ENCODE data around the gene ATP8A2.

Gene ATP8A2

DNA sequence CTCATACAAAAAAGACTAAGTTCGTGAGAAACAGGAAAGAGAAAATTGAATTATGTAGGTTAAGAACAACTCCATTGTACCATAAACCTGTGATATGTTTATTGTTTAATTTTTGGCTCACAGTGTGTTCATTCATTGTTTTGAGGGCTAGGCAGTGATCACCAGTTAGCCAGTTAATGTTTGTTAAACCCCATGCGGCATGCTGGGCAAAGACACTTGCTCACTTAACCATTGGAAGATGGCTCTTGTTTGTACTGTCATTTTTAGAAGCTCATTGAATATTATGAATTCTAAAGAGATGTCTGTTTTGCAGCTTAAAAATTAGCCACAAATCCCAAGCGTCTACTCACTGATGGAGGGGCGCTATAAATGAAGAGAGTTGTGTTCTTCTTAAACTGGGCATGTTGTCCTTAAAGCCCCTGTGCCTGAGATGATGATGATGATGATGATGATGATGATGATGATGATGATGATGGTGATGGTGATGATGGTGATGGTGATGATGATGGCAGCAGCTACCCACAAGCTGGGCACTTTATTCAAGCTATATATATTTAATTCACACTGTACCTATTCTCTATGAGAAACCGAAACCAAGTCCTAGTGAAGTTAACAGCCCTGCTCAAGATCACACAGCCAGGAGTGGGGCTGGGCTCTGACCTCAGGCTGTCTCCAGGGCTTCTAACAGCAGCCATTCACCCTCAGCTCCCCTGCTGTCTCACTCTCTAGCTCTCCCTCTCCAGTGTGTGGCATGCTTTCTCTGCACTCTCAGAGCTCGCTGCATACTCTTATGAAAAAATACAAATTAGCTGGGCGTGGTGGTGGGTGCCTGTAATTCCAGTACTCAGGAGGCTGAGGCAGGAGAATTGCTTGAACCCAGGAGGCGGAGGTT lies 510.9 kb downstream of the ATP8A2 start:
- DNase-seq (ENCODE audit: low spot score): no peak

DNA sequence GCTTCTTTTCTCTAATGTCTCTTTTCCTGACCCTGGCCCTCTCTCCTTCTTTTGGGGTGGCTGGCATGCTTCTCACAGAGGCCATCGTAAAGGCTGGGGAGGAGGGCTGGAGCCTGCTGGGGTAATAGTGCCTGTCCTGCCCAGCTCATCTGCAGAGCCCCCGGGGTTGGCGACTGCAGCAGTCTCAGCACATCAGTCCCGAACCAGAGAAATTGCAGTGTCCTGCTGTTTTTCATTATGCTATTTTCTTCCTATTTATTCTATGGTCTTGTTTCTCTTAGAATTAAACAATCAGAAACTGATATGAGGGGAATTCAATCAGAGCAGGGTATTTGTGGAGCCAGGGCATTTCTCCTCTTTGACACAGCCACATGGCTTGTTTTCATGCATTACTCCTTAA lies 513.6 kb downstream of the ATP8A2 start:
- DNase-seq (ENCODE audit: low spot score): no peak

GRCh38 chr13:25886438-25887214 lies 514.9 kb downstream of the ATP8A2 start:
- no peak for DNase-seq (ENCODE audit: low spot score)

GRCh38 chr13:25887962-25888655 lies 516.3 kb downstream of the ATP8A2 start:
- DNase-seq (ENCODE audit: low spot score): no peak

DNA sequence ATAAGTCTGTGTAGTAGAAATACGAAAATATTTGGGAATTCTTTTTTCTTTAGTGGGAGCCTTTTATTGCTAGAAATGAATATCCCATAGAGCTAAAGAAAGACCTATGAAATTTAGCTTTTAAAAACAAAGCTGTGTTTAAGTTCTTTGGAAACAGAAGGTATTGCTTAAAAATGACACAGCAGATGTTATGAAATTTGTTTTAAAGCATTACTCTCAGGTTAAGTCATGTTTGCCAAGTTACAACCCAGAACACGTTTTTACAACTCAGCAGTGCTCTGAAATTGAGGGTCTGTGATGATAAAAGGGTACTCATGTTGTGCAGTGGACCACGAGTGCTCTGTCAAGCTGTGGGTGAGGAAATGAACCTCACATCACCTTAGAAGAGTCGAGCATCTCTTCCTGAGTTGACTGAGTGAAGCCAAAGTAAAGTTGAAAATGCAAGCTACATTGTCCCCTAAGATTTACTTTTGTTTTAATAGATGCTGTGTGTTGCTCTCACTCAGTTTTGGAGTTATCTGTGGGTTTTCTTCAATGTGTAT lies 519.0 kb downstream of the ATP8A2 start:
- DNase-seq (ENCODE audit: low spot score): no peak

DNA sequence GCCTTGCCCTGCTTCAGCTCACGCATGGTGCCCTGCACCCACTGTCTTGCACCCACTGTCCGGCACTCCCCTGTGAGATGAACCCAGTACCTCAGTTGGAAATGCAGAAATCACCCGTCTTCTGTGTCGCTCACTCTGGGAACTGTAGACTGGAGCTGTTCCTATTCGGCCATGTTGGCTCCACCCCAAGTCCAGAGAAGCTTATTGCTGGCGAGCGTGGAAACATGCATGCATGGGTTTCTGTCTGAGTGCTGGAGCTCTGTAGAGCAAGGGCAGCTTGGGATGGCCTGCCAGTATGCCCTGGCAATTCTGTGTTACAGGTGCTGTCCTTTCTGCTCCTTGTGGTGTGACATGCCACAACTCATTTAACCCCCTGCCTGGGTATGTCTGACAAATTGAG lies 527.2 kb downstream of the ATP8A2 start:
- no peak for DNase-seq (ENCODE audit: low spot score)

DNA sequence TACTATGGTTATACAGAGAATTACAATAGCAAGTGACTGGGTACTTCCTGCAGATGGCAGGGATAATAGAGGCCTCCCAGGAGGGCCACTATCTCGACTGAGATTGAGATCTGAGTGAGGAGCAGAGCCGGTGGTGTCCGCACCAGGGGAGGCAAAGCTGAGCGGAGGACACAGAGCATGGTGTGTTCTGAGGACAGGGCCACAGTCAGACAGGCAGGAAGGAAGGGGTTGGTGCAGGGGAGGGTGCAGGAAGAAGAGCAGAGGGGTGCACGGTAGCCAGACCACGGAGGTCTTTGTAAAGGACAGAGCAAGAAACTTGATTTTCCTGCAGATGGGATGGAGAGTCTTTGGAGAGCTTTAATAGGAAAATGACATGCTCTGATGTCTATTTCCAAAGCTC lies 527.7 kb downstream of the ATP8A2 start:
- no peak for DNase-seq (ENCODE audit: low spot score)

GRCh38 chr13:25899952-25900351 lies 528.2 kb downstream of the ATP8A2 start:
- no peak for DNase-seq (ENCODE audit: low spot score)

DNA sequence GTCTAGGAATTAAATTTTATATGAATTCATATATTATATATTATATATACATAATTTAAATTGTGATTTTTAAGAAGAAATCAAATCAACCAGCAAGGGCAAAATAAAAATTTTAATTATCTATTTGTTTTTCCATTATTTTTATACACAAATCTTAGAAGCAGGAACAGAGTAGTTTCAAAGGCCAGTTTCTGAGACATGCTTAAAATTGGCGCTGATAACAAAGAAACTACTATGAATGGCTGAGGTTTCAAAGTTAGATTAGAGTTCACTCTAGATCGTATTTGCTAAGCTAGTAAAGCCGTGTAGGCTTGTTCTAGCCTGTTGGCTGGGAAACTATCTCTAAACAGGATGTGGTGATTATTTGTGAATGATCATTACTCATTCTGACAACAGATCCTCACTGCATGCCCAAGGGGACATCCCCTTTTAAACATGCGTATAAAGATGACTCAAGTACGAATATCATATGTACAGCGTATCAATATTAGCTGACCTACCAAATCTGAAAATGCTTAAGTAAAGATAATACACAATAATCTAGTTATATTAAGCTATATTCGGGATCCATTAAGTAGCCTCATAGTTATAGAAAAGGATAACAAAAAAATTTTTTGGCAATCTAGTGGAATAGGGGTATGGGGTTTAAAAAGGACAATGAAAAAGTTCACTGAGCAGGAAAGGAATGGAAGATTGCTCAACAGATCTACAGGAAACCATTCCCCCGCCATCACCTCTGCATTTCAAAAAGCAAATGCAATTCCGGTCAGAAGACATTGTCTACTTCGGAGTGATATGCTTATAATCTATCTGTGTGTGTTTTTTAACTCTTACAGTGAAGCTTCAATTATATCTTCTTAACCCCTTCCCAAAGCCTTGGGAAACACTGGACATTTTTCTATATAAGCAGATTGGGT lies 529.9 kb downstream of the ATP8A2 start:
- no peak for DNase-seq (ENCODE audit: low spot score)

GRCh38 chr13:25902455-25902854 lies 530.7 kb downstream of the ATP8A2 start:
- no peak for DNase-seq (ENCODE audit: low spot score)

DNA sequence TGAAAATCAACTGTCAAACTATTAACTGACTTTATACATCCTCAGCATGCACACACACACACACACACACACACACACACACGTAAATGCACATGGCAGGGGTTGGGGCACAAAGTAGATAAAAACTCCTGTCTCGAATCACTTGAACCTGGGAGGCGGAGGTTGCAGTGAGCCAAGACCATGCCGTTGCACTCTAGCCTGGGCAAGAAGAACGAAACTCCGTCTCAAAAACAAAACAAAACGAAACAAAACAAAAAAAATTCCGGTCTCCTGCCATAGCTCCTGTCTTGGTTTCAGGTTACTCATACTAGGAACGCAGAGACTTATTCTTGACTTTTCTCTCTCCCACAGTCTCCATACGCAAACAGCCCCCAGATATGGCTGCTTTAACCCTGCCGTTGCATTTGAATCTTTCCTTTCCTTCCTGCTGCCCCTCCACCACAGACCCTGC lies 531.1 kb downstream of the ATP8A2 start:
- DNase-seq (ENCODE audit: low spot score): no peak

DNA sequence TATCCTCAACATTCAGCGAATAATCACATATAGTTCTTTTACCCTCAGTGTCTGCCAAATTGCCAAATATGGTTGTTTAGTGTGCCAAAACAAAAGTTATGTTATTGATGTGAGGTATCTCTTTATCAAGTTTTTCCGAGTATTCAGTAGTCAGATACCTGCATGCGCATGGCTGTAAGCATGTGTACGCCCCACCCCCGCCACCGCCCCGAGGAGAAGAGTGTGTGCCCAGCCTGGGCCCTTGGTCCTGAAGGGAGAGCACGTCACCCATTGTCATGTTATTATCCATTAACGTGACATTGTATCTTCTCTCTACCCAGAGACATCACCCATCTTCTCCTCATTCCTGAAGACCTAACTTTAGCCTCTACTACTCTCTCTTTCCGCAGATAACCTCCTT lies 533.1 kb downstream of the ATP8A2 start:
- no peak for DNase-seq (ENCODE audit: low spot score)

GRCh38 chr13:25905611-25906010 lies 533.8 kb downstream of the ATP8A2 start:
- no peak for DNase-seq (ENCODE audit: low spot score)

DNA sequence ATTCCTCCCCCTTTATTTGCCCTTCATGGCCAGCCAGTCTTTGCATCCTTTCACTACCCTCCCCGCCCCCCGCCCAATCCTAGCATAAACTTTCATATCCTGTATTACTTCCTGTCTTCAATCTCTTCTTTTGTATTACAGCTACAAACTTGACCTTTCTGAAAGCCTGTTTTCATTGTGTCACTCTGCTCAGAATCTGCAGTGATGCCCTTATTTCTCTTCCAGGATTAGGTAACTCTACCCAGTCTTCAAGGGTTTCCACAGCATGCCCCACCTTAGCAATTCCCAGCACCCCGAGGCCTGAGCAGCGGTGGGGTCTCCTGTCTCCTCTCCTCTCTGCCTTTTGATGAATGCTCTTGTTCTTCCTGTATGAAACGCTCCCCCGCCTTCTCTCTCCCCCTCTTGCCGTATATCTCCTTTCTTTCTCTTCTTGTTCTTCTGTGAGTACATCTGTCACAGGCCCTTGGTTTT lies 534.5 kb downstream of the ATP8A2 start:
- DNase-seq (ENCODE audit: low spot score): no peak

GRCh38 chr13:25908366-25908765 lies 536.6 kb downstream of the ATP8A2 start:
- no peak for DNase-seq (ENCODE audit: low spot score)

- no peak for DNase-seq (ENCODE audit: low spot score)
Measured at GRCh38 chr13:25910243-25910642, 538.5 kb downstream of the ATP8A2 start.

GRCh38 chr13:25910991-25911419 lies 539.2 kb downstream of the ATP8A2 start:
- DNase-seq (ENCODE audit: low spot score): no peak

DNA sequence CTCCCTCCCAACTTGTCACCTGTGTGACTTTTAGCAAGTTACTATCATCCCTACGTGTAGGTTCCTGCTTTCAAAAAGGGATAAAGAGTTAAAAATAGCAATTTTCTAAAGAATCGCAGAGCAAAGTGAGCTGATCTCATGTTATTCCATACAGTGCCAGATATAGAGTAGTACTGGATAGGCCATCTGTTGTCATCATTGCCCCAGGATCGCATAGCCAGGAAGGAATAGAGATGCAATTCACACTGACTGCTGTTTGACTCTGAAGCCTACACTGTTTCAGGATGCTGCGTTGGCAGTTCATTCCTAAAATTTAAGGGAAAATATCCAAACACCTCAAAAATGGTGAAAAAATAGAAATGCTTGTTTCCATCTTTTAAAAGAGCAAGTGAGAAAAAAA lies 541.2 kb downstream of the ATP8A2 start:
- no peak for DNase-seq (ENCODE audit: low spot score)

DNA sequence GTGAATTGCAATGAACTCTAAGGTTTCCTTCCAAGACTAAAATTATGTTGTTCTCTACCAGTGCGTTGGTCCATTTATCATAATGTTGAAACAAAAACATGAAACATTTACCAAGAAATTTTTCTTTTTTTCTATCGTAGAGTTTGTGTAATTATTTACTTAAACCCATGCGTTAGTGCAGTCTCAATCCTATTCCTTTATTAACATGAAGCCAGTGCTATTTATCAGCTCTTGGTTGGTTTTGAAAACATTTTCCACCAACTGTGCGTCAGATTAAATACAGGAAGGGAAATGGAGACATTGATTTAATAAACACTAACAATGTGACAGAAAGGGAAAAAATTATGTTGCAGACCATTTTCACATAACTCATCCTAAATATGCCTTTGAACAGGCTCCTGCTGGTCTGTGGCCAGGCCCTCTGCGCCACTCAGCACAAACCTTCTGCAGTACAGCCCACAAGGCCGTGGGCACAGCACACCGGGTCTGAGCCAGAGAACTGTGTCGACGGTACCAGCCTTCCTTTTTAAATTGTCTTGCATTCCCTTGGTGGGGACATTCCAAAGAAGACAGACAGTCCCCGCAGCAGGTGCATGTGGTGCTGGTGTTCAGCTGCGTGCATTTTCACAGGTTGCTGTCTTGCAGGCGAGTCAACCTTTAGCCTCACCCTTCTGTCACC lies 544.2 kb downstream of the ATP8A2 start:
- DNase-seq (ENCODE audit: low spot score): no peak

DNA sequence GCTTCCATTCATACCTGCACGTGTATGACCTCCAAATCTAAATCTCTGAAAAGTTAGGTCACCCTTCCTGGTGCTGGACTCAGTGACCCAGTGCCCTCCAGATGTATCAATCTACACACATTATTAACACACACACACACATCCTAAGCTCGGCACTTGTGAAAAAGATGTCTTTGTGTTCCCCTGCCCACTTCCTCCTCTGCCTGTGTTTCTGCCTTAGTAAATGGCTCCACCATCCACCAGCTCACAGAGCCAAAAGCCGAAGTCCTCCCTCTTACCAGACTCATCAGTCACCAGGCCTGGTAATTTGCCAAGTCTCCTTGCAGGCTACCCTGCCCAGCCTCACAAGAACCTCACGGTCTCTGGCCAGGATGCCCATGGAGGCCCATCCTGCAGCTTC lies 548.5 kb downstream of the ATP8A2 start:
- DNase-seq (ENCODE audit: low spot score): no peak
